IMR-90 (cell line): ENCODE measurements around the gene ATP6V0E2. TPM values are rescaled to one million over a fixed set of nuclear protein-coding genes. Genes with fewer than 3 reads are reported as not detected.

Source experiments
- ATAC-seq: fragments of 200-7000 bp; cut with Tn5 transposase; 2 replicates; pipeline ENCODE4 v1.9.1; 2020; ENCODE audit warnings: low read depth, mild to moderate bottlenecking, moderate library complexity
- BruUV-seq: library from RNA; stranded (reverse); fragments of 400-500 nt; replicated peaks from 2 replicates; lab custom pipeline; 2021; lab: Mats Ljungman, UMichigan
- CTCF ChIA-PET: fragments of 300-600 bp; formaldehyde crosslinking; extraction: SDS; loops from one replicate; lab custom pipeline; 2021; ENCODE audit warnings: antibody characterized with exemption; lab: Yijun Ruan, JAX
- POLR2A ChIA-PET: fragments of 300-600 bp; sonication (Branson Sonifier 250); formaldehyde crosslinking; loops from one replicate; lab custom pipeline; 2022; ENCODE audit warnings: antibody characterized with exemption; ENCODE audit not compliant: unreplicated experiment; lab: Charles Lee
- DNase-seq: peaks from one replicate; pipeline ENCODE4 v3.0.0; 2013
- H2AFZ ChIP-seq: replicated peaks from 2 replicates; pipeline ENCODE3; 2013; ENCODE audit warnings: low read length, mild to moderate bottlenecking; ENCODE audit not compliant: poor library complexity
- H2AK5ac ChIP-seq: 2 replicates; pipeline ENCODE4 v1.6.1; 2013; ENCODE audit warnings: low read depth, low read length, inconsistent platforms
- H2AK9ac ChIP-seq: replicated peaks from 2 replicates; pipeline ENCODE3; 2013; ENCODE audit warnings: mild to moderate bottlenecking, low read depth, low read length, moderate library complexity; ENCODE audit not compliant: poor library complexity
- H2BK120ac ChIP-seq: 2 replicates; pipeline ENCODE4 v1.6.1; 2013; ENCODE audit warnings: low read depth, low read length, inconsistent platforms
- H2BK15ac ChIP-seq: 3 replicates; pipeline ENCODE4 v1.6.1; 2013; ENCODE audit warnings: low read depth, low read length, inconsistent platforms
- H2BK20ac ChIP-seq: 2 replicates; pipeline ENCODE4 v1.6.1; 2013; ENCODE audit warnings: low read depth, mild to moderate bottlenecking, inconsistent platforms, low read length, moderate library complexity
- H2BK5ac ChIP-seq: 2 replicates; pipeline ENCODE4 v1.6.1; 2013; ENCODE audit warnings: mild to moderate bottlenecking, low read depth, low read length, inconsistent platforms; ENCODE audit not compliant: poor library complexity, severe bottlenecking
- H3K14ac ChIP-seq: replicated peaks from 2 replicates; pipeline ENCODE4 v1.6.1; 2013; ENCODE audit warnings: low read depth, low read length, inconsistent platforms
- H3K18ac ChIP-seq: 2 replicates; pipeline ENCODE4 v1.6.1; 2013; ENCODE audit warnings: low read depth, low read length, control low read depth
- H3K23ac ChIP-seq: 2 replicates; pipeline ENCODE4 v1.6.1; 2013; ENCODE audit warnings: low read depth, low read length, inconsistent platforms
- H3K27ac ChIP-seq: 2 replicates; pipeline ENCODE4 v1.5.1; 2013; ENCODE audit warnings: mild to moderate bottlenecking, control low read depth, low read length; ENCODE audit not compliant: insufficient read depth
- H3K27me3 ChIP-seq: 2 replicates; pipeline ENCODE4 v1.6.1; 2013; ENCODE audit warnings: low read length; ENCODE audit not compliant: control insufficient read depth, insufficient read depth
- H3K36me3 ChIP-seq: 2 replicates; pipeline ENCODE4 v1.6.1; 2013; ENCODE audit warnings: low read length, mixed read lengths; ENCODE audit not compliant: control insufficient read depth, insufficient read depth
- H3K4ac ChIP-seq: 2 replicates; pipeline ENCODE4 v1.6.1; 2013; ENCODE audit warnings: low read depth, low read length, inconsistent platforms
- H3K4me1 ChIP-seq: 2 replicates; pipeline ENCODE4 v1.6.1; 2013; ENCODE audit warnings: low read length, mixed read lengths; ENCODE audit not compliant: control insufficient read depth, insufficient read depth
- H3K4me2 ChIP-seq: 2 replicates; pipeline ENCODE4 v1.6.1; 2013; ENCODE audit warnings: low read depth, mild to moderate bottlenecking, control low read depth, low read length, moderate library complexity
- H3K4me3 ChIP-seq: 2 replicates; pipeline ENCODE4 v1.5.1; 2013; ENCODE audit warnings: low read depth, mild to moderate bottlenecking, control low read depth, low read length, moderate library complexity; ENCODE audit not compliant: insufficient read depth
- H3K56ac ChIP-seq: 2 replicates; pipeline ENCODE4 v1.6.1; 2013; ENCODE audit warnings: low read length, inconsistent platforms; ENCODE audit not compliant: insufficient read depth; ENCODE audit errors: extremely low read depth
- H3K79me1 ChIP-seq, 2 experiments: 2 replicates each; pipeline ENCODE4 v1.6.1; 2013; ENCODE audit warnings: low read length in 2 of 2, inconsistent platforms in 1 of 2, low read depth in 1 of 2
- H3K9ac ChIP-seq: 2 replicates; pipeline ENCODE4 v1.6.1; 2013; ENCODE audit warnings: low read depth, low read length, control low read depth
- H3K9me1 ChIP-seq: 2 replicates; pipeline ENCODE4 v1.6.1; 2013; ENCODE audit warnings: low read length, inconsistent platforms; ENCODE audit not compliant: insufficient read depth
- H3K9me3 ChIP-seq: 2 replicates; pipeline ENCODE4 v1.6.1; 2013; ENCODE audit warnings: low read length; ENCODE audit not compliant: control insufficient read depth, insufficient read depth
- H4K20me1 ChIP-seq: 2 replicates; pipeline ENCODE4 v1.6.1; 2013; ENCODE audit warnings: low read length, inconsistent platforms; ENCODE audit not compliant: insufficient read depth
- H4K5ac ChIP-seq: 2 replicates; pipeline ENCODE4 v1.6.1; 2013; ENCODE audit warnings: mild to moderate bottlenecking, low read depth, low read length, control low read depth
- H4K8ac ChIP-seq, 2 experiments: 2 replicates each; pipeline ENCODE4 v1.6.1; 2013; ENCODE audit warnings: low read depth in 2 of 2, low read length in 2 of 2, control low read depth in 1 of 2, inconsistent platforms in 1 of 2
- H4K91ac ChIP-seq: 2 replicates; pipeline ENCODE4 v1.6.1; 2013; ENCODE audit warnings: low read depth, low read length, inconsistent platforms; ENCODE audit not compliant: insufficient read depth
- FOS ChIP-seq: fragments of 150-350 bp; IDR thresholded peaks from 2 replicates; pipeline ENCODE4 v1.6.1; 2016; ENCODE audit warnings: low read depth, low read length
- MAFK ChIP-seq: IDR thresholded peaks from 2 replicates; pipeline ENCODE4 v1.6.1; 2012; ENCODE audit warnings: low read depth, low read length, improper control_type of control experiment
- whole genome bisulfite sequencing, 2 experiments: methylation state at CpG; one replicate each; pipeline versions ENCODE4 v1.1.5 to v1.1.7; 2013; ENCODE audit warnings: missing lambda C conversion rate in 2 of 2; ENCODE audit not compliant: insufficient read length in 1 of 2; ENCODE audit errors: extremely low coverage in 2 of 2; 5-methylcytosine and 5-hydroxymethylcytosine counted together
- dilution Hi-C: fragments of 300-500 bp; cut with HindIII; formaldehyde crosslinking; loops from one replicate; pipeline ENCODE4 v1.14.3; 2018; ENCODE audit warnings: low sequenced_read_pairs; ENCODE audit not compliant: unreplicated experiment
- in situ Hi-C: fragments of 300-500 bp; cut with MboI; formaldehyde crosslinking; loops from 3 replicates; pipeline ENCODE4 v1.14.3; 2019; ENCODE audit warnings: low sequenced_read_pairs, inconsistent platforms, mixed read lengths
- intact Hi-C: fragments of 100-400 bp; cut with micrococcal nuclease; formaldehyde crosslinking; loops from 2 replicates; pipeline ENCODE4 v1.10.0; 2022
- polyA plus RNA-seq, 3 experiments: library from polyadenylated mRNA; depleted of rRNA; stranded (reverse); fragments of >200 nt; gene quantifications; 2 replicates each; pipeline ENCODE4 v1.2.3, GENCODE V29; 2012; ENCODE audit warnings: low replicate concordance in 1 of 3
- total RNA-seq: library from RNA; depleted of rRNA; stranded (reverse); fragments of >200 nt; gene quantifications from 2 replicates; pipeline ENCODE4 v1.2.3, GENCODE V29; 2012
- TF ChIP-seq, protein P1 (sequence below): conservative IDR thresholded peaks from 2 replicates; pipeline ENCODE4 v1.5.1; 2012; ENCODE audit warnings: mild to moderate bottlenecking, low read depth, low read length, improper control_type of control experiment
- TF ChIP-seq, protein P2 (sequence below): fragments of 150-350 bp; IDR thresholded peaks from 2 replicates; pipeline ENCODE4 v1.6.1; 2017; ENCODE audit warnings: mild to moderate bottlenecking, antibody characterized with exemption, low read length, low read depth

The ATP6V0E2 gene
- total and polyA plus RNA-seq, 2 of the 4 experiments (the other 2 are of a cell fraction) = 5.7 to 30.3 TPM

GRCh38 chr7:149853157-149853556 lies 20.6 kb upstream of the ATP6V0E2 start:
- 96% methylated on average over 4 of the region's 9 CpGs; no CpG with 5 or more reads in 1 of the 2 experiments for WGBS, 2 experiments
- H4K8ac ChIP-seq = no peak overlapping the region
- H3K79me1 ChIP-seq = no peaks in the 10 kb centered on the region
- H3K4me1 ChIP-seq = peaks cover 13% of the 10 kb centered on the region
- peak; percentile 7 for DNase-seq
- peaks cover 10% of the 10 kb centered on the region; the same call in 1 of the 2 replicates for H3K36me3 ChIP-seq
- no peak overlapping the region for H3K18ac ChIP-seq
- peaks cover 11% of the 10 kb centered on the region for H3K9me1 ChIP-seq
- H3K27me3 ChIP-seq = no peaks in the 10 kb centered on the region
- H3K4me3 ChIP-seq = no peak overlapping the region
- H3K4ac ChIP-seq = no peak overlapping the region
- no peak for ATAC-seq
- H3K4me2 ChIP-seq = no peak overlapping the region
- no peak overlapping the region for H3K9ac ChIP-seq
- H2AK5ac ChIP-seq = no peak overlapping the region
- intact Hi-C loops = no loop called here
- no peak overlapping the region for H2BK5ac ChIP-seq
- no peak overlapping the region for H2BK20ac ChIP-seq
- no peak overlapping the region for H3K14ac ChIP-seq
- H4K20me1 ChIP-seq = no peaks in the 10 kb centered on the region
- ChIA-PET POLR2A (interaction anchor here (0.7 kb wide), 1 partner anchor 1193 kb away, joined by 6 read pairs; no protein-coding TSS in a partner anchor), CTCF (no interaction called here)
- no peak overlapping the region for H4K5ac ChIP-seq
- no peak overlapping the region for H2AFZ ChIP-seq
- H2BK15ac ChIP-seq = no peak overlapping the region
- TF ChIP-seq, protein P1, sequence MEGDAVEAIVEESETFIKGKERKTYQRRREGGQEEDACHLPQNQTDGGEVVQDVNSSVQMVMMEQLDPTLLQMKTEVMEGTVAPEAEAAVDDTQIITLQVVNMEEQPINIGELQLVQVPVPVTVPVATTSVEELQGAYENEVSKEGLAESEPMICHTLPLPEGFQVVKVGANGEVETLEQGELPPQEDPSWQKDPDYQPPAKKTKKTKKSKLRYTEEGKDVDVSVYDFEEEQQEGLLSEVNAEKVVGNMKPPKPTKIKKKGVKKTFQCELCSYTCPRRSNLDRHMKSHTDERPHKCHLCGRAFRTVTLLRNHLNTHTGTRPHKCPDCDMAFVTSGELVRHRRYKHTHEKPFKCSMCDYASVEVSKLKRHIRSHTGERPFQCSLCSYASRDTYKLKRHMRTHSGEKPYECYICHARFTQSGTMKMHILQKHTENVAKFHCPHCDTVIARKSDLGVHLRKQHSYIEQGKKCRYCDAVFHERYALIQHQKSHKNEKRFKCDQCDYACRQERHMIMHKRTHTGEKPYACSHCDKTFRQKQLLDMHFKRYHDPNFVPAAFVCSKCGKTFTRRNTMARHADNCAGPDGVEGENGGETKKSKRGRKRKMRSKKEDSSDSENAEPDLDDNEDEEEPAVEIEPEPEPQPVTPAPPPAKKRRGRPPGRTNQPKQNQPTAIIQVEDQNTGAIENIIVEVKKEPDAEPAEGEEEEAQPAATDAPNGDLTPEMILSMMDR = no peak
- TF ChIP-seq, protein P2, sequence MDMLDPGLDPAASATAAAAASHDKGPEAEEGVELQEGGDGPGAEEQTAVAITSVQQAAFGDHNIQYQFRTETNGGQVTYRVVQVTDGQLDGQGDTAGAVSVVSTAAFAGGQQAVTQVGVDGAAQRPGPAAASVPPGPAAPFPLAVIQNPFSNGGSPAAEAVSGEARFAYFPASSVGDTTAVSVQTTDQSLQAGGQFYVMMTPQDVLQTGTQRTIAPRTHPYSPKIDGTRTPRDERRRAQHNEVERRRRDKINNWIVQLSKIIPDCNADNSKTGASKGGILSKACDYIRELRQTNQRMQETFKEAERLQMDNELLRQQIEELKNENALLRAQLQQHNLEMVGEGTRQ = no peak
- no peak for TF ChIP-seq MAFK
- no peak for TF ChIP-seq FOS
- H3K56ac ChIP-seq = no peak overlapping the region
- H2AK9ac ChIP-seq = no peak overlapping the region
- dilution Hi-C loops = no loop called here
- H3K9me3 ChIP-seq = no peaks in the 10 kb centered on the region
- no peak overlapping the region for H2BK120ac ChIP-seq
- no peak overlapping the region for H4K91ac ChIP-seq
- in situ Hi-C loops = loop anchor here (25.0 kb wide), 1 partner anchor 559 kb away; a partner anchor contains a TSS
- H3K23ac ChIP-seq = no peak overlapping the region
- H3K27ac ChIP-seq = no peak overlapping the region
- no TSS peak for BruUV-seq
